Motor neuron (in vitro differentiated cells): ENCODE results near the gene AARS1. TPM values are rescaled to one million over a fixed set of nuclear protein-coding genes. Genes with fewer than 3 reads are reported as not detected.
"Not testable (repeated sequence)": the region's sequence is repeated elsewhere in the genome, so short reads cannot be mapped to it uniquely, and the experiment has no call there.

Experiments
- ATAC-seq, 8 experiments: fragments of 200-7000 bp; cut with Tn5 transposase; replicated peaks in 6 of 8; 2 replicates each; pipeline ENCODE4 v1.8.0; 2021; ENCODE audit warnings: mild to moderate bottlenecking in 8 of 8, moderate library complexity in 8 of 8
- H3K27ac ChIP-seq, 2 donors: fragments of 250-450 bp; sonication (Bioruptor Pico); 2 replicates each; pipeline ENCODE4 v1.9.0; 2021; ENCODE audit warnings: antibody characterized with exemption in 2 of 2, mild to moderate bottlenecking in 2 of 2, moderate library complexity in 1 of 2
- H3K4me1 ChIP-seq, 2 donors: fragments of 250-450 bp; sonication (Bioruptor Pico); replicated peaks in 1 of 2; 2 replicates each; pipeline ENCODE4 v1.6.1; 2021; ENCODE audit warnings: antibody characterized with exemption in 2 of 2, mild to moderate bottlenecking in 2 of 2, moderate library complexity in 1 of 2
- H3K4me3 ChIP-seq, 5 donors: fragments of 250-450 bp; sonication (Bioruptor Pico); 2 replicates each; pipeline ENCODE4 v1.9.0; 2021; ENCODE audit warnings: antibody characterized with exemption in 5 of 5, mild to moderate bottlenecking in 5 of 5, moderate library complexity in 4 of 5
- WGBS, 10 experiments: fragments of 450-650 bp; shearing (Covaris generic); methylation state at CpG; one replicate each; pipeline ENCODE4 v1.0.0; 2022; 5-methylcytosine and 5-hydroxymethylcytosine counted together
- in situ Hi-C, 9 experiments: fragments of 400-800 bp; cut with MboI; loops; one replicate each; pipeline ENCODE4 v1.15.0; 2021; ENCODE audit warnings: low sequenced_read_pairs in 9 of 9, low pct_unique_long_range_greater_than_20kb in 2 of 9; ENCODE audit not compliant: unreplicated experiment in 9 of 9
- total RNA-seq, 8 experiments: library from RNA; unstranded; fragments of 300-600 nt; gene quantifications; 2 replicates each; pipeline versions ENCODE4 v1.2.3 to v1.2.4, GENCODE V29; 2022

Gene AARS1
- total RNA-seq: 100 to 1,000 TPM in 7 of 8 experiments, 10 to 100 TPM in 1; 78.9 to 198 (median 137) TPM

- peak within 1 kb of the TSS; percentile 98 to 99 for H3K27ac ChIP-seq
- H3K4me1 ChIP-seq: peaks cover 20 to 26% of the 10 kb centered on the region in 2 donors
- H3K4me3 ChIP-seq: peak within 1 kb of the TSS; percentile 75 to 94 (median 88)
- peak; percentile 94 to 99 (median 98) for ATAC-seq
- in situ Hi-C loops: no loop called here
- WGBS, 10 experiments: 0 to 33% (median 0%) methylated on average over 2 to 18 of the region's 53 CpGs; no CpG with 5 or more reads in 3 of the 10 experiments
Measured at GRCh38 chr16:70289229-70290094, at the start of gene AARS1. Gene AARS1, minus strand, starts transcription at chr16:70289506. Its CDS starts 6,743 bp downstream, at chr16:70282763.

- in situ Hi-C loops: loop anchor here in 1 of 9 experiments (25.0 kb wide), 1 partner anchor 324 kb away; no protein-coding TSS in a partner anchor
- Histone ChIP-seq H3K4me3 (no peak overlapping the region), H3K27ac (no peak overlapping the region), H3K4me1 (no peaks in the 10 kb centered on the region)
- ATAC-seq: no peak
- 92 to 100% (median 100%) methylated on average over 1 to 5 of the region's 5 CpGs; no CpG with 5 or more reads in 2 of the 10 experiments for WGBS, 10 experiments
Measured at GRCh38 chr16:70337814-70338213, 48.5 kb upstream of the AARS1 start.

- H3K4me3 ChIP-seq, H3K27ac ChIP-seq, H3K4me1 ChIP-seq: not testable (repeated sequence)
- in situ Hi-C loops: loop anchor here in 1 of 9 experiments (25.0 kb wide), 1 partner anchor 330 kb away; no protein-coding TSS in a partner anchor
- WGBS, 10 experiments: 50 to 80% methylated on average over 1 of the region's 12 CpGs; no CpG with 5 or more reads in 8 of the 10 experiments
- peak in 5 of 8 experiments; percentile 29 to 72 (median 56) for ATAC-seq
Measured at GRCh38 chr16:70332728-70333127, 43.4 kb upstream of the AARS1 start.

GRCh38 chr16:70331588-70332358, 42.5 kb upstream of the AARS1 start:
- in situ Hi-C loops: loop anchor here in 1 of 9 experiments (25.0 kb wide), 1 partner anchor 331 kb away; no protein-coding TSS in a partner anchor

GRCh38 chr16:70331091-70331490, 41.8 kb upstream of the AARS1 start:
- in situ Hi-C loops: loop anchor here in 1 of 9 experiments (25.0 kb wide), 1 partner anchor 331 kb away; no protein-coding TSS in a partner anchor
- 80 to 100% (median 92%) methylated on average over 1 of the region's 1 CpG; no CpG with 5 or more reads in 6 of the 10 experiments for WGBS, 10 experiments
- no peak for ATAC-seq

More at GRCh38 chr16:70331588-70332358, 42.5 kb upstream of the AARS1 start:
- no peak overlapping the region for H3K4me3 ChIP-seq
- H3K27ac ChIP-seq: no peak overlapping the region
- WGBS, 10 experiments: 18 to 71% (median 33%) methylated on average over 1 to 6 of the region's 9 CpGs; no CpG with 5 or more reads in 3 of the 10 experiments
- ATAC-seq: peak in 6 of 8 experiments; percentile 35 to 87 (median 65)
- H3K4me1 ChIP-seq: no peaks in the 10 kb centered on the region

GRCh38 chr16:70324998-70325747, 35.9 kb upstream of the AARS1 start:
- peak in 3 of 8 experiments; percentile 50 to 85 (median 63) for ATAC-seq
- no peak overlapping the region for H3K27ac ChIP-seq
- H3K4me3 ChIP-seq: no peak overlapping the region
- WGBS, 10 experiments: 66 to 100% (median 84%) methylated on average over 1 to 6 of the region's 7 CpGs
- H3K4me1 ChIP-seq: no peaks in the 10 kb centered on the region
- in situ Hi-C loops: loop anchor here in 1 of 9 experiments (25.0 kb wide), 1 partner anchor 337 kb away; no protein-coding TSS in a partner anchor

More at GRCh38 chr16:70331091-70331490, 41.8 kb upstream of the AARS1 start:
- H3K27ac ChIP-seq: no peak overlapping the region
- H3K4me1 ChIP-seq: no peaks in the 10 kb centered on the region
- no peak overlapping the region for H3K4me3 ChIP-seq

- H3K27ac ChIP-seq: no peak overlapping the region
- in situ Hi-C loops: no loop called here
- H3K4me1 ChIP-seq: no peaks in the 10 kb centered on the region
- H3K4me3 ChIP-seq: no peak overlapping the region
- WGBS, 10 experiments: 57 to 100% (median 94%) methylated on average over 1 to 5 of the region's 5 CpGs; no CpG with 5 or more reads in 1 of the 10 experiments
- ATAC-seq: no peak
Measured at GRCh38 chr16:70320121-70320520, 30.8 kb upstream of the AARS1 start.

- H3K27ac ChIP-seq, ATAC-seq, H3K4me1 ChIP-seq, H3K4me3 ChIP-seq, in situ Hi-C loops: not testable (repeated sequence)
- 50 to 100% (median 100%) methylated on average over 1 to 2 of the region's 2 CpGs; no CpG with 5 or more reads in 1 of the 10 experiments for WGBS, 10 experiments
Measured at GRCh38 chr16:70307726-70308125, 18.4 kb upstream of the AARS1 start.

- Histone ChIP-seq H3K27ac (no peak overlapping the region), H3K4me1 (no peaks in the 10 kb centered on the region), H3K4me3 (no peak overlapping the region)
- 46 to 100% (median 100%) methylated on average over 1 to 2 of the region's 2 CpGs for WGBS, 10 experiments
- no peak for ATAC-seq
- in situ Hi-C loops: no loop called here
Measured at GRCh38 chr16:70306880-70307279, 17.6 kb upstream of the AARS1 start.

GRCh38 chr16:70304892-70305448, 15.7 kb upstream of the AARS1 start:
- H3K27ac ChIP-seq: no peak overlapping the region
- peaks cover 3 to 4% of the 10 kb centered on the region in 2 donors for H3K4me1 ChIP-seq
- 73 to 100% (median 87%) methylated on average over 1 to 3 of the region's 3 CpGs; no CpG with 5 or more reads in 1 of the 10 experiments for WGBS, 10 experiments
- ATAC-seq: no peak
- no peak overlapping the region for H3K4me3 ChIP-seq
- in situ Hi-C loops: no loop called here

GRCh38 chr16:70302745-70303144, 13.4 kb upstream of the AARS1 start:
- H3K4me3 ChIP-seq: no peak overlapping the region
- in situ Hi-C loops: no loop called here
- 29 to 100% (median 100%) methylated on average over 1 of the region's 1 CpG; no CpG with 5 or more reads in 3 of the 10 experiments for WGBS, 10 experiments
- peaks cover 11% of the 10 kb centered on the region in 2 donors for H3K4me1 ChIP-seq
- no peak for ATAC-seq
- H3K27ac ChIP-seq: no peak overlapping the region

- Histone ChIP-seq H3K4me1 (peaks cover 11% of the 10 kb centered on the region in 2 donors), H3K27ac (no peak overlapping the region), H3K4me3 (no peak overlapping the region)
- in situ Hi-C loops: no loop called here
- 83 to 100% (median 100%) methylated on average over 1 of the region's 1 CpG; no CpG with 5 or more reads in 1 of the 10 experiments for WGBS, 10 experiments
- no peak for ATAC-seq
Measured at GRCh38 chr16:70301121-70301520, 11.8 kb upstream of the AARS1 start.
